Calu3 (cell line): Measurements from ENCODE around the gene KRTAP10-5. TPM values are rescaled to one million over a fixed set of nuclear protein-coding genes. Genes with fewer than 3 reads are reported as not detected.

Experiments used
- BruUV-seq: library from RNA; stranded (reverse); fragments of 400-500 nt; replicated peaks from 2 replicates; lab custom pipeline; 2021; lab: Mats Ljungman, UMichigan
- CTCF ChIA-PET: fragments of 300-600 bp; sonication (Branson Sonifier 250); formaldehyde crosslinking; loops from one replicate; lab custom pipeline; 2022; ENCODE audit warnings: antibody characterized with exemption; lab: Charles Lee
- DNase-seq: peaks from one replicate; pipeline ENCODE4 v3.0.0; 2022
- H3K27ac Mint-ChIP-seq: one replicate; pipeline ENCODE4 v1.8.0; 2022; ENCODE audit warnings: mixed read lengths; ENCODE audit not compliant: unreplicated experiment
- H3K27me3 Mint-ChIP-seq: one replicate; pipeline ENCODE4 v1.8.0; 2022; ENCODE audit warnings: mixed read lengths; ENCODE audit not compliant: unreplicated experiment
- H3K36me3 Mint-ChIP-seq: one replicate; pipeline ENCODE4 v1.8.0; 2022; ENCODE audit warnings: mild to moderate bottlenecking, moderate library complexity, mixed read lengths; ENCODE audit not compliant: insufficient read depth, unreplicated experiment
- H3K4me1 Mint-ChIP-seq: one replicate; pipeline ENCODE4 v1.8.0; 2022; ENCODE audit warnings: mild to moderate bottlenecking, low read depth, mixed read lengths; ENCODE audit not compliant: unreplicated experiment
- H3K4me3 Mint-ChIP-seq: one replicate; pipeline ENCODE4 v1.8.0; 2022; ENCODE audit warnings: mild to moderate bottlenecking, low read depth, moderate library complexity, mixed read lengths; ENCODE audit not compliant: unreplicated experiment
- H3K9me3 Mint-ChIP-seq: one replicate; pipeline ENCODE4 v1.8.0; 2022; ENCODE audit warnings: low read depth, mixed read lengths; ENCODE audit not compliant: unreplicated experiment
- intact Hi-C: fragments of 100-400 bp; cut with micrococcal nuclease; formaldehyde crosslinking; loops from one replicate; pipeline ENCODE4 v1.10.0; 2022; ENCODE audit not compliant: unreplicated experiment
- total RNA-seq: library from RNA; stranded (reverse); gene quantifications from 2 replicates; pipeline ENCODE4 v1.2.3, GENCODE V29; 2022
- TF ChIP-seq, protein P1 (sequence below): fragments of 200-600 bp; IDR thresholded peaks from one replicate; pipeline ENCODE4 v1.8.0; 2022; ENCODE audit warnings: antibody characterized with exemption; ENCODE audit not compliant: unreplicated experiment

KRTAP10-5 gene
- total RNA-seq, 1 experiment from 2014 or later = not detected

DNA sequence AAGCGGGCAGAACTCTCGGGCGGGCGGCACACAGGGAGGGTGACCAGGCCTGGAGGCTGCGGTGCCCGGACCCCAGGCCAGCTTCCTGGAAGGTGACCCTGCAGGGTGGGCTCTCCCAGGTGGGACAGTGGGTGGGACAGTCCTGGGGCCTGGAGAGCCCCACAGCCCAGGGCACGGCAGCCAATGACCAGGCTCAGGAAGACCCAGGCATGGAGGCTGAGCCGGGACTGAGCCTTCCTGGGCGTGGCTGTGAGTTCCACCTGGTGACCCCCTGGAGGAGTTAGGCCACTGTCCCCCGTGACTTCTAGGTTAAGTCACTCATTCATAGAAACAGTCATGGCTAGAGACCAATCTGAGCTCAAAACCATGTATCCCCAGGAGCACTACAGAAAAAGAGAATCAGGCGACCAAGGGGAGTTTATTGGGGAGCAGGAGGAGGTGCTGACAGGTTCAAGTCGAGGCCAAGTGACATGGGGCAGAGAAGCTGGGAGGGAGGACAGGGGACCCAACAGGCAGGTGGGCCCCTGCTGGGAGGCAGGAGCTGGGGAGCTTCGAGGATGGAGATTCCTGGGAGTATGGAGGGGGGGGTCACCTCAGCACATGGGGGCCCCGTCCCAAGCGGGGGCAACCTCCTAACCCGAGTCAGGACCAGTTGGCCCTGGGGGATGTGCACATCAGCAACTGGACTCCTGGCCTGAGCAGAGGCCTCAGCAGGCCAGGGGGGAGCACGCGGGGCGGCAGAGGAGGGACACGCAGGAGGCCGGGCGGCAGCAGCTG lies 1.2 kb downstream of the KRTAP10-5 start:
- Mint-ChIP-seq H3K9me3 (peaks cover 11% of the 10 kb centered on the region), H3K27me3 (peaks cover 71% of the 10 kb centered on the region), H3K27ac (no peak overlapping the region), H3K4me3 (peak overlapping the region; percentile 54), H3K36me3 (peaks cover 8% of the 10 kb centered on the region), H3K4me1 (peaks cover 18% of the 10 kb centered on the region)
- intact Hi-C loops = no loop called here
- DNase-seq = no peak
- TF ChIP-seq, protein P1, sequence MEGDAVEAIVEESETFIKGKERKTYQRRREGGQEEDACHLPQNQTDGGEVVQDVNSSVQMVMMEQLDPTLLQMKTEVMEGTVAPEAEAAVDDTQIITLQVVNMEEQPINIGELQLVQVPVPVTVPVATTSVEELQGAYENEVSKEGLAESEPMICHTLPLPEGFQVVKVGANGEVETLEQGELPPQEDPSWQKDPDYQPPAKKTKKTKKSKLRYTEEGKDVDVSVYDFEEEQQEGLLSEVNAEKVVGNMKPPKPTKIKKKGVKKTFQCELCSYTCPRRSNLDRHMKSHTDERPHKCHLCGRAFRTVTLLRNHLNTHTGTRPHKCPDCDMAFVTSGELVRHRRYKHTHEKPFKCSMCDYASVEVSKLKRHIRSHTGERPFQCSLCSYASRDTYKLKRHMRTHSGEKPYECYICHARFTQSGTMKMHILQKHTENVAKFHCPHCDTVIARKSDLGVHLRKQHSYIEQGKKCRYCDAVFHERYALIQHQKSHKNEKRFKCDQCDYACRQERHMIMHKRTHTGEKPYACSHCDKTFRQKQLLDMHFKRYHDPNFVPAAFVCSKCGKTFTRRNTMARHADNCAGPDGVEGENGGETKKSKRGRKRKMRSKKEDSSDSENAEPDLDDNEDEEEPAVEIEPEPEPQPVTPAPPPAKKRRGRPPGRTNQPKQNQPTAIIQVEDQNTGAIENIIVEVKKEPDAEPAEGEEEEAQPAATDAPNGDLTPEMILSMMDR = no peak
- CTCF ChIA-PET = no interaction called here
- no TSS peak for BruUV-seq

DNA sequence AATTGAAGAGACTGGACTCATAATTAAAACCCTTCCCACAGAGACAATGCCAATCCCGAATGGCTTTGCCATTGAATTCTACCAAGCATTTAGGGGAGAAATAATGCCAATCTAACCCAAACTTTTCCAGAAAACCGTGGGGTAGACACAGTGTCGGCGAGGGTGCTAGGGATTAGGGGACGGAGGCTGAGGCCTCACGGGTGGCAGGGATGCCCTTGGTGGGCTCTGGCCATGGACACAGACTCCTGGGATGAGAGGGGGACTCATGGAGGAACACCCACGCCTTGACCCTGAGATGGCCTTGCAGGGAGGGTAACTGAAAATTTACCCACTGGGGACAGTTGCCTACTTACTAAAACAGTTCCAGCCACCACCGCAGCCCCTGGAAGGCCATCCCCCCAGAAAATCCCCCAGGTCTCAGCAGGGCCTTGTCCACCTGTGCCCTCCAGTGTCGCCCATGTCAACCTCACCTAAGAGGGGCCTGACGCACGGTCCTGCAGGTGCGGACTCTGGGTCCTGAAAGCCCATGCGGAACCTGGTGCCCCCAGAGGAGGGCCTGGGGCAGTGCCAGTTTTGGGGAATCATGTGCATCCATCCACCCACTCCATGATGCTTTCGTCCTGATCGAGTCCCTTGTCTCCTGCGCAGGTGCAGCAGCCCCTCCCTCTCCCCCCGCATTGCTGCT lies 1.9 kb downstream of the KRTAP10-5 start:
- H3K9me3 Mint-ChIP-seq = peaks cover 11% of the 10 kb centered on the region

DNA sequence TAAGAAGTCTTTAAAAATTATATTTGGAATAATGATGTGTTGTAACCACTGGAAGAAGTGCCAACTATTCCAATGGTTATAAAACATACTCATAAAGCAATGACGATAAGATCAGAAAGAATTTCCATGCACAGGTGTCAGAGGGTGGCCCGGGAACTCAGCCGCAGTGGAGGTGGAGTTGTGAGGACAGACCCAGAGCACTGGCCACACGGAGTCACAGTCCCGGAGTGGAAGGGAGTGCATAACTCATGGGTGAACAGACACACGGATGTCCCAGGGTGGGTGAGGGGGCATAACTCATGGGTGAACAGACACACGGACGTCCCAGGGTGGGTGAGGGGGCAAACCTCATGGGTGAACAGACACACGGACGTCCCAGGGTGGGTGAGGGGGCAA lies 4.4 kb downstream of the KRTAP10-5 start:
- Mint-ChIP-seq H3K9me3 (peaks cover 7% of the 10 kb centered on the region), H3K27ac (no peak overlapping the region), H3K36me3 (peaks cover 8% of the 10 kb centered on the region), H3K4me1 (peaks cover 19% of the 10 kb centered on the region), H3K4me3 (no peak overlapping the region), H3K27me3 (peaks cover 70% of the 10 kb centered on the region)
- CTCF ChIA-PET = no interaction called here
- no peak for DNase-seq
- intact Hi-C loops = no loop called here
- BruUV-seq = no TSS peak
- TF ChIP-seq, protein P1 = no peak

More for the DNA sequence above, 1.9 kb downstream of the KRTAP10-5 start:
- Mint-ChIP-seq H3K27ac (no peak overlapping the region), H3K36me3 (peaks cover 8% of the 10 kb centered on the region), H3K4me1 (peaks cover 19% of the 10 kb centered on the region), H3K4me3 (no peak overlapping the region), H3K27me3 (peaks cover 71% of the 10 kb centered on the region)
- DNase-seq = no peak
- CTCF ChIA-PET = no interaction called here
- no TSS peak for BruUV-seq
- TF ChIP-seq, protein P1 = no peak
- intact Hi-C loops = no loop called here

DNA sequence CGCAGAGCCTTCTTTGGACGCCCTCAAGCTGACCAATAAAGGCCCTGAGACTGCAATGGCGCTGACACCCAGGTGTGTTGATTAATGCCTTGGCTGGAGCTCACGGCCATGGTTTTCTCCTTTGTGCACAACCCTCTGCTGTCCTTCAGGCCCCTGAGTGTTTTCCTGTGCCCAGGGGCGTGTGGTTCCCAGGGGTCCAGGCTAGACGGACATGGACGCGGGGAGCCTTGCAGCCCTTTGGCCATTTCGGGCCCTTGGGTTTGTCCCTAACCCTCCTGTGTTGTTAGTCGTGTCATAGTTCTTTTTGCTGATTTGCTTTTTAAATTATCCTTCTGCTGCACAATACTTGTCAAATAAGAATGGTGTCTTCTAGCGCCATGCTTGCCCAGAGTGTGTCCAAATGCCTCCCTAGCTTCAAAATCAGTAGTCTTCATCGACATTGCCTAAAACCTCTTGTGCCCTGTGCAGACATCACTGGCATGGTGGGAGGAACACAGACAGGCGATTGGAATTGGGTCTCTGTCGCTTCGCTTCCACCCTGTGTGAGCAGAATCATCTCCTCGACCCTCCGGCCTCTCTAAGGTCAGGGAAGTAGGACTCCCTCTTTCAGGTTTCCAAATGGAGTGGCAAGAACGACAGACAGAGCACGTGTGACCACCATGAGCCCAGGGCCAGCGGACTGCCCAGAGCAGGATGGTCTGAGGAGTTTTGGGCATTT lies 4.9 kb downstream of the KRTAP10-5 start:
- H3K9me3 Mint-ChIP-seq = peaks cover 6% of the 10 kb centered on the region
- intact Hi-C loops = no loop called here

More for the DNA sequence above, 4.9 kb downstream of the KRTAP10-5 start:
- TF ChIP-seq, protein P1 = no peak
- no TSS peak for BruUV-seq
- Mint-ChIP-seq H3K36me3 (peaks cover 8% of the 10 kb centered on the region), H3K27me3 (peaks cover 67% of the 10 kb centered on the region), H3K4me1 (peaks cover 19% of the 10 kb centered on the region), H3K27ac (no peak overlapping the region), H3K4me3 (peak overlapping the region; percentile 71)
- CTCF ChIA-PET = no interaction called here
- no peak for DNase-seq
